ENCODE measurements around the gene FARS2.
"Not testable (repeated sequence)": the region's sequence is repeated elsewhere in the genome, so short reads cannot be mapped to it uniquely, and the experiment has no call there.

FARS2 gene

DNA sequence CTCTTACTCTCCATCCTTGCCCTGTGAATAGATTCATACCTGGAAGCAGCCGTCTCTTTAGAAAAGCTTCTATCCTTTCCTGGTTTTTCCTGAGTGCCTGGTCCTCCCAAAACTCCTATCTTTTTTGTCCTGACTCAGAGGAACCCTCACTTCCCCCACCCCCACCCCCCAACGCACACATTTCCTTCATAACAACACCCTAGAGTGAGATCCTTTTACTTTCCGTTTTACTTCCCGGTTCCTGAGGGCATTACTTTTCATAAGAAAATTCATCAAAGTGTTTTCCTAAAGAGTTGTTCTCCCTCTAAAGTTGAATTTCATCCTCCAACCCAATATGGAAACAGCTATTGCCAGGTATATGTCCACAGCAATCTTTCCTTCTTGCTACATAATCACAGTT lies 418.4 kb downstream of the FARS2 start:
- CTCF ChIA-PET = no interaction called here
- TF ChIP-seq CTBP1 (IDR thresholded peaks at IDR 0.05; ENCODE audit: borderline replicate concordance) = no peak
- no peak for TF ChIP-seq ARNT (IDR thresholded peaks at IDR 0.05)
- no peak for TF ChIP-seq L3MBTL2 (conservative IDR thresholded peaks at IDR 0.05)
- no peak for TF ChIP-seq FOXA1 (IDR thresholded peaks at IDR 0.05)
- no peak for TF ChIP-seq SP1 (IDR thresholded peaks at IDR 0.05)
- TF ChIP-seq FOXK2 (IDR thresholded peaks at IDR 0.05) = no peak
- POLR2A ChIA-PET = no interaction called here
- no peak for DNase-seq (ENCODE audit: extremely low spot score)

DNA sequence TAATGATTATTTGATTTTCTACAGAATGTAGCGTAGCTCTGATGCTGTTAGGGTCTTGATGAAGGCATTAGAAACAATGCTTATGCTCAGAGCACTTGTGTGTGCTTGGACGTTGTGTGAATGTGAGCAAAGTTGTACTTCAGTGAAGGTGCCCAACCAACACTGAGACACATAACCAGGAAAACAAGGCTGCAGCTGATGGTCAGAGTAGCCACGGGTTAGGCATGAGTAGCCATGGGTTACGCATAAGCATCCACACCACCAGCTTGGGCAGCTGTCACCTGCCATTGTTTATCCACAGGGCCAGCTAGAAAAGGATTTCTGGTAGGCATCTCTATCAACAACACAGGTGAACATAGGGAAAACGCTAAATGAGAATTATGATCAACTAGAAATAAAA lies 418.8 kb downstream of the FARS2 start:
- no peak for DNase-seq (ENCODE audit: extremely low spot score)
- no peak for TF ChIP-seq ZNF384 (IDR thresholded peaks at IDR 0.05)
- no peak for TF ChIP-seq FOXA1 (IDR thresholded peaks at IDR 0.05)
- TF ChIP-seq LEF1 (IDR thresholded peaks at IDR 0.05; ENCODE audit: borderline replicate concordance) = no peak
- no peak for TF ChIP-seq SP1 (IDR thresholded peaks at IDR 0.05)
- TF ChIP-seq CTBP1 (IDR thresholded peaks at IDR 0.05; ENCODE audit: borderline replicate concordance) = no peak
- no peak for TF ChIP-seq BHLHE40 (IDR thresholded peaks at IDR 0.05; ENCODE audit: borderline replicate concordance)
- no peak for TF ChIP-seq FOXK2 (IDR thresholded peaks at IDR 0.05)
- TF ChIP-seq, protein P1, sequence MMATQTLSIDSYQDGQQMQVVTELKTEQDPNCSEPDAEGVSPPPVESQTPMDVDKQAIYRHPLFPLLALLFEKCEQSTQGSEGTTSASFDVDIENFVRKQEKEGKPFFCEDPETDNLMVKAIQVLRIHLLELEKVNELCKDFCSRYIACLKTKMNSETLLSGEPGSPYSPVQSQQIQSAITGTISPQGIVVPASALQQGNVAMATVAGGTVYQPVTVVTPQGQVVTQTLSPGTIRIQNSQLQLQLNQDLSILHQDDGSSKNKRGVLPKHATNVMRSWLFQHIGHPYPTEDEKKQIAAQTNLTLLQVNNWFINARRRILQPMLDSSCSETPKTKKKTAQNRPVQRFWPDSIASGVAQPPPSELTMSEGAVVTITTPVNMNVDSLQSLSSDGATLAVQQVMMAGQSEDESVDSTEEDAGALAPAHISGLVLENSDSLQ (IDR thresholded peaks at IDR 0.05) = no peak
- no peak for TF ChIP-seq L3MBTL2 (conservative IDR thresholded peaks at IDR 0.05)
- TF ChIP-seq SUZ12 (IDR thresholded peaks at IDR 0.05) = no peak
- TF ChIP-seq ELF4 (IDR thresholded peaks at IDR 0.05) = no peak
- TF ChIP-seq TARDBP (IDR thresholded peaks at IDR 0.05) = no peak
- ChIA-PET CTCF (no interaction called here), POLR2A (no interaction called here)

DNA sequence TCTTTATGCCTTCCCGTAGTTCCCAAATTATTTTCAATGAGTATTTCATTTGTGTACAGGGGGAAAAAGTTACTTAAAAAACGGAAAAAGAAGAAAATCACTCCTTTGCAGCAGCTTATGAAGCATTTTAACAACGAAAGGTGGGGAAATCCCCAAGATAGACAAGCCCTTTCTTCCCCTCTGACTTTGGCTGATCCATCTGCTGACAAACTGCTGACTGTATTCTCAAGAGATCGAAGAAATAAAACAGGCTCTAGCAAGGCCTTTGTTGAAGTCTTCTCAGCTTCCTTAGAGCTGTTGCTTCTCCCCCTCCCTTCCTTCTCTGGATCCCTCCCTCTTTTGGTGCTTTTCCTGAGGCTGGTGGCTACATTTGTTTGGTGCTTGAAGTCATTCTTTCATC lies 420.2 kb downstream of the FARS2 start:
- TF ChIP-seq LEF1 (IDR thresholded peaks at IDR 0.05; ENCODE audit: borderline replicate concordance) (no peak), CTBP1 (IDR thresholded peaks at IDR 0.05; ENCODE audit: borderline replicate concordance) (no peak), ELF4 (IDR thresholded peaks at IDR 0.05) (no peak), SP1 (IDR thresholded peaks at IDR 0.05) (no peak), ARNT (IDR thresholded peaks at IDR 0.05) (no peak), ZNF384 (IDR thresholded peaks at IDR 0.05) (no peak), TARDBP (IDR thresholded peaks at IDR 0.05) (no peak), NFRKB (IDR thresholded peaks at IDR 0.05) (no peak), BHLHE40 (IDR thresholded peaks at IDR 0.05; ENCODE audit: borderline replicate concordance) (no peak), FOXM1 (IDR thresholded peaks at IDR 0.05; ENCODE audit: borderline replicate concordance) (no peak), FOXA1 (IDR thresholded peaks at IDR 0.05) (no peak), SUZ12 (IDR thresholded peaks at IDR 0.05) (no peak), HDGF (IDR thresholded peaks at IDR 0.05; ENCODE audit: borderline replicate concordance) (no peak), FOXK2 (IDR thresholded peaks at IDR 0.05) (no peak), L3MBTL2 (conservative IDR thresholded peaks at IDR 0.05) (no peak)
- TF ChIP-seq, protein P1 (IDR thresholded peaks at IDR 0.05) = no peak
- ChIA-PET POLR2A (no interaction called here), CTCF (interaction anchor here (0.6 kb wide), 1 partner anchor 120 kb away, joined by 3 read pairs; no protein-coding TSS in a partner anchor)
- no peak for DNase-seq (ENCODE audit: extremely low spot score)

DNA sequence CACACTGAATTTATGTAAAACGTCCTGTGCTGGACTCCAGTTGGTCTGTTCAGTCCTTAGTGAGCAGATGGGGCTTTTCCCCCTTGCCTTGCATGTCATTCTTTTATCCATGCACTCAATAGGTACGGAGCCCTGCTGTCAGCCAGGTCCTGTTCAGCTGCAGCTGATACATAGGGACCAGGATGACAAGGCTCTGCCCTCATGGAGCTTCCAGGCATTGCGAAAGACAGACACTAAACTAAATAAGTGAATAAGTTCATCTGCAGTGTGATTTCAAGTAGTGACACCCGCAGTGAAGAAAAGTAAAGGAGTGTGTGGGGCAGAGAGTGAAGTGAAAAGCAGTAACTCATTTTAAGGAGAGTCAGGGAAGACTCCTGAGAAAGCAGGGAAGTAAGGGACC lies 421.2 kb downstream of the FARS2 start:
- ChIA-PET CTCF (no interaction called here), POLR2A (no interaction called here)
- no peak for DNase-seq (ENCODE audit: extremely low spot score)
- TF ChIP-seq, protein P1 (IDR thresholded peaks at IDR 0.05) = no peak
- TF ChIP-seq LEF1 (IDR thresholded peaks at IDR 0.05; ENCODE audit: borderline replicate concordance) = no peak

DNA sequence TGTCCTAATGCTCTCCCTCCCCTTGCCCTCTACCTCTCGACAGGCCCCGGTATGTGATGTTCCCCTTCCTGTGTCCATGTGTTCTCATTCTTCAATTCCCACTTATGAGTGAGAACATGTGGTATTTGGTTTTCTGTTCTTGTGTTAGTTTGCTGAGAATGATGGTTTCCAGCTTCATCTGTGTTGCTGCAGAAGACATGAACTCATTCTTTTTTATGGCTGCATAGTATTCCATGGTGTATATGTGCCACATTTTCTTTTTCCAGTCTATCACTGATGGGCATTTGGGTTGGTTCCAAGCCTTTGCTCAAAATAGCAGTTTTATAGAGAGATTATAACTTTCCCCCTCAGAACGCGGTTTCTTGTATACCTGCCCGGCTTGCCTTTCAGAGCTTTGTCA lies 422.4 kb downstream of the FARS2 start:
- POLR2A ChIA-PET; DNase-seq (ENCODE audit: extremely low spot score); CTCF ChIA-PET: not testable (repeated sequence)

DNA sequence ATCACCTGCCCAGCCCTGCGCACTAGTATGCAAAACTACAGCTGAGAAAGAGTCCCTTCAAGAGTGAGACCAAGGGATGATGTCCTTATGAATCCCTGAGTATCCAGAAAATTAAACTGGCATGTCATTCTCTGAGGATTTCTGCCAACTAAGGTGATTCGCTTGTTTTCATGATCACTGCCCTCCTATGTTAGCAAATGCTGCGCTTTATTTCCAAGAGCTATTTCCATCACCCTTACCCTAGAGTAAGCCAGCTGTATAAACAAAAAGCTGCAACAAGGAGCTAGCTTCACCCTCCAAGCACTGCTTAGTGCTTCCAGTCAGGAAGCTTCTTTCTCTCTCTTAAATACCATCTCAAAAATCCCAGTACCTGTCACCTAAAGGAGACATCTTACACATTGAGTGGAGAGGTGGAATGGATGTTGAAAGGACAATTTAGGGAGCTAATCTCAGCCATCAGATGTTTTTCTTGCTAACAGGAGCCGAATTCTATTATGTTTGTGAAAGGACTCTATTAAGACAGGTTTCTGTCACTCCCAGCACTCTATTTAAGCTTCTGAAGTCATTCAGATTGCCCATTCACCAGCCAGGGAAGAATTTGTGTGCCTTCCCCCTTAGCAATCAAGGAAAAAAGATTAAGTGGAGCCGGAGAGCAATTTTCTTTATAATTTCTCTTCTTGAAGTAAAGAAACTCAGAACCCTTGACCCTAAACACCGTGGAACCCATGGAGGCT lies 423.2 kb downstream of the FARS2 start:
- no peak for TF ChIP-seq SUZ12 (IDR thresholded peaks at IDR 0.05)
- no peak for DNase-seq (ENCODE audit: extremely low spot score)
- POLR2A ChIA-PET = no interaction called here
- CTCF ChIA-PET = no interaction called here

DNA sequence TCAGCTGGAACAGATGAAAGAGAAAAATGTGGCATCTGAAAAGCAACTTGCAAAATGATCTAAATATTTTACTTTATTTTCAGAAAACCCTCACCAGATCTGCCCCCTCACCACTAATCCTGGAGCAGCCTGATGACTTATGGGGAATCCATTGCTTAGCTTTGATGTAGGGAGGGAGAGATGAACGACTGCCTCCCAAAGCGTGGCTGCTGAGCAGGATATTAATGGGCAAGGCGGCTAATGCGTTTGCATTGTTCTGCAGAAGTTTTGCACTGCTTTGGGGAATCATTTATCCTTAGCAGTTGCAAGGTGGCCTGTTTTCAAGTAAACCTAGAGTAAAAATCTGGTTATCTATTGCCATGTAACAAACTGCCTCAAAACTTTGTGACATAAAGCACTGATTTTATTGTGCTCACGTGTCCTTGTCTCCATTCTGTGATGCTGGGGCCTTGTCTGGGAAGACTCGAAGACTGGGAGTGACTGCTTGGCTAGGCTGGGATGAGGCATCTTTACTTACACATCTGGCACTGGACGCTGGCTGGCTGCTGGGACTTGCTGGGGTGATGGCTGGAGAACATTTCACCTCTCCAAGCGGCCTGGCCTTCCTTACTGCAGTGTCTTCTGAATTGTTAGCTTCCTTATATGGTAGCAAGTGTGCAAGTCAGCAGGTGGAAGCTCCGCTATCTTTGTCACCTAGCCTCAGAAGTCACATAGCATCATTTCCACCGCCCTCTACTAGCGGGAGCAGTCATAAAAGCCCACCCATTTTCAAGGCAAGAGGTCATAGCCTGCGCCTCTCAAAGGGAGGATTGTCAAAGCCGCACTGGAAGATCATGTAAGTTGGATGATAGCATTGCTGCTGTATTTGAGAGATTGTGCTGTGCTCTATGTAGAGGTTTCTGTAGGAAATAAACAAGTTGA lies 432.2 kb downstream of the FARS2 start:
- ChIA-PET POLR2A (no interaction called here), CTCF (no interaction called here)
- TF ChIP-seq SP1 (IDR thresholded peaks at IDR 0.05) = no peak
- TF ChIP-seq, protein P1 (IDR thresholded peaks at IDR 0.05) = no peak
- TF ChIP-seq LEF1 (IDR thresholded peaks at IDR 0.05; ENCODE audit: borderline replicate concordance) = no peak
- no peak for TF ChIP-seq CTBP1 (IDR thresholded peaks at IDR 0.05; ENCODE audit: borderline replicate concordance)
- no peak for TF ChIP-seq FOXA1 (IDR thresholded peaks at IDR 0.05)
- TF ChIP-seq HDGF (IDR thresholded peaks at IDR 0.05; ENCODE audit: borderline replicate concordance) = no peak
- TF ChIP-seq L3MBTL2 (conservative IDR thresholded peaks at IDR 0.05) = no peak
- TF ChIP-seq SUZ12 (IDR thresholded peaks at IDR 0.05) = no peak
- TF ChIP-seq ZNF384 (IDR thresholded peaks at IDR 0.05) = no peak
- TF ChIP-seq FOXK2 (IDR thresholded peaks at IDR 0.05) = no peak
- TF ChIP-seq ELF4 (IDR thresholded peaks at IDR 0.05) = no peak
- TF ChIP-seq TARDBP (IDR thresholded peaks at IDR 0.05) = no peak
- TF ChIP-seq NFRKB (IDR thresholded peaks at IDR 0.05) = no peak
- no peak for TF ChIP-seq FOXM1 (IDR thresholded peaks at IDR 0.05; ENCODE audit: borderline replicate concordance)
- no peak for TF ChIP-seq ARNT (IDR thresholded peaks at IDR 0.05)
- no peak for TF ChIP-seq BHLHE40 (IDR thresholded peaks at IDR 0.05; ENCODE audit: borderline replicate concordance)
- no peak for DNase-seq (ENCODE audit: extremely low spot score)
